AG09319 (cell line): ENCODE measurements around the gene RTF2.
A peak's percentile ranks its signal among the peaks of the same experiment; 100 is the strongest.

ENCODE experiments used
- DNase-seq: peaks from one replicate; pipeline ENCODE4 v3.0.0-alpha.2; 2010; ENCODE audit warnings: low read depth; ENCODE audit errors: extremely low read depth
- CTCF ChIP-seq: IDR thresholded peaks from 2 replicates; pipeline ENCODE4 v1.5.1; 2011; ENCODE audit warnings: low read depth, mild to moderate bottlenecking, inconsistent platforms, low read length, moderate library complexity

The RTF2 gene

GRCh38 chr20:56468316-56469076, at the start of gene RTF2:
Gene RTF2, plus strand, starts transcription at chr20:56468627. Its CDS starts 71 bp downstream, at chr20:56468698.
- DNase-seq, result peak; percentile 90
- no peak for TF ChIP-seq CTCF

GRCh38 chr20:56420028-56420427, 48.4 kb upstream of the RTF2 start:
- DNase-seq, result no peak
- no peak for TF ChIP-seq CTCF

GRCh38 chr20:56420940-56421688, 47.3 kb upstream of the RTF2 start:
- TF ChIP-seq CTCF, result no peak
- DNase-seq, result no peak

GRCh38 chr20:56422076-56422823, 46.2 kb upstream of the RTF2 start:
- TF ChIP-seq CTCF, result peak; percentile 8; the same call in 1 of the 2 replicates
- DNase-seq, result no peak

- no peak for TF ChIP-seq CTCF
- DNase-seq, result no peak
These were observed 45.6 kb upstream of the RTF2 start for GRCh38 chr20:56422824-56423189.

GRCh38 chr20:56423211-56423610, 45.2 kb upstream of the RTF2 start:
- no peak for TF ChIP-seq CTCF
- no peak for DNase-seq
